Astrocyte of the cerebellum (primary cell): Measurements from ENCODE around the gene SYAP1.
"Not testable (repeated sequence)": the region's sequence is repeated elsewhere in the genome, so short reads cannot be mapped to it uniquely, and the experiment has no call there.

Experiments used
- DNase-seq: peaks from one replicate; pipeline ENCODE4 v3.0.0-alpha.2; 2011; ENCODE audit warnings: low read depth
- H3K4me3 ChIP-seq: 2 replicates; pipeline ENCODE4 v1.5.1; 2011; ENCODE audit warnings: mild to moderate bottlenecking, low read depth, low read length, moderate library complexity
- CTCF ChIP-seq: IDR thresholded peaks from 2 replicates; pipeline ENCODE4 v1.5.1; 2012; ENCODE audit warnings: low read length, low read depth, moderate library complexity, mild to moderate bottlenecking; ENCODE audit errors: missing control alignments
- in situ Hi-C: cut with HindIII; loops from 2 replicates; pipeline ENCODE4 v1.10.0; 2017; ENCODE audit warnings: low sequenced_read_pairs

The SYAP1 gene

GRCh38 chrX:16754019-16754418 lies 34.6 kb downstream of the SYAP1 start:
- H3K4me3 ChIP-seq: no peak overlapping the region
- no peak for TF ChIP-seq CTCF
- no peak for DNase-seq
- in situ Hi-C loops: no loop called here

- in situ Hi-C loops: no loop called here
- H3K4me3 ChIP-seq: no peak overlapping the region
- no peak for DNase-seq
- TF ChIP-seq CTCF: no peak
These were observed 37.3 kb downstream of the SYAP1 start for GRCh38 chrX:16756724-16757123.

GRCh38 chrX:16761500-16761899 lies 42.1 kb downstream of the SYAP1 start:
- in situ Hi-C loops: not testable (repeated sequence)

GRCh38 chrX:16762579-16762978 lies 43.2 kb downstream of the SYAP1 start:
- H3K4me3 ChIP-seq: no peak overlapping the region
- DNase-seq: no peak
- in situ Hi-C loops: no loop called here
- TF ChIP-seq CTCF: no peak

More at GRCh38 chrX:16761500-16761899, 42.1 kb downstream of the SYAP1 start:
- not testable (repeated sequence) for DNase-seq, H3K4me3 ChIP-seq

- no peak overlapping the region for H3K4me3 ChIP-seq
- no peak for TF ChIP-seq CTCF
- in situ Hi-C loops: no loop called here
- no peak for DNase-seq
These were observed 46.2 kb downstream of the SYAP1 start for GRCh38 chrX:16765594-16765993.

- no peak for TF ChIP-seq CTCF
- in situ Hi-C loops: no loop called here
- no peak overlapping the region for H3K4me3 ChIP-seq
- DNase-seq: no peak
These were observed 51.6 kb downstream of the SYAP1 start for GRCh38 chrX:16770970-16771482.

GRCh38 chrX:16771483-16772398 lies 52.3 kb downstream of the SYAP1 start:
- in situ Hi-C loops: no loop called here
- DNase-seq: peak; percentile 47
- no peak for TF ChIP-seq CTCF
- H3K4me3 ChIP-seq: no peak overlapping the region
